Testis (tissue), 3 donors: Measurements from ENCODE around the gene CAMKMT. TPM values are rescaled to one million over a fixed set of nuclear protein-coding genes. Genes with fewer than 3 reads are reported as not detected.

ENCODE experiments used
- DNase-seq: peaks from one replicate; pipeline ENCODE4 v3.0.0-alpha.2; 2019
- H3K27ac ChIP-seq, 2 donors: fragments of 200-600 bp; sonication (generic); one replicate each; pipeline ENCODE4 v1.5.1; 2019
- H3K27me3 ChIP-seq: fragments of 200-600 bp; sonication (generic); one replicate; pipeline ENCODE4 v1.5.1; 2019
- H3K36me3 ChIP-seq: fragments of 200-600 bp; sonication (generic); one replicate; pipeline ENCODE4 v1.5.1; 2017; ENCODE audit warnings: low read depth; ENCODE audit errors: missing control alignments
- H3K4me1 ChIP-seq: fragments of 200-600 bp; sonication (generic); one replicate; pipeline ENCODE4 v1.5.1; 2019
- H3K4me3 ChIP-seq, 2 donors: fragments of 200-600 bp; sonication (generic); one replicate each; pipeline ENCODE4 v1.5.1; 2017 to 2019
- H3K9me3 ChIP-seq: fragments of 200-600 bp; sonication (generic); one replicate; pipeline ENCODE4 v1.5.1; 2017
- POLR2A ChIP-seq: fragments of 450-650 bp; IDR thresholded peaks from one replicate; pipeline ENCODE4 v1.6.1; 2017; ENCODE audit warnings: antibody characterized with exemption, mild to moderate bottlenecking, moderate library complexity
- WGBS, 2 donors: methylation state at CpG; one replicate each; pipeline ENCODE4 v1.1.5; 2018; 5-methylcytosine and 5-hydroxymethylcytosine counted together
- intact Hi-C: fragments of 100-400 bp; cut with DNase I; formaldehyde crosslinking; loops from one replicate; pipeline ENCODE4 v1.15.1; 2023; ENCODE audit warnings: low total_unique reads
- polyA plus RNA-seq: library from polyadenylated mRNA; stranded (reverse); fragments of 350-450 nt; fragmentation: Illumina TruSeq; extraction: RNeasy Lipid Tissue Mini Kit (QIAGEN cat#74804); gene quantifications from one replicate; pipeline ENCODE4 v1.2.3, GENCODE V29; 2014; ENCODE audit warnings: low read depth, low replicate concordance; ENCODE audit not compliant: insufficient read depth
- total RNA-seq, 2 donors: library from RNA; depleted of rRNA; stranded (reverse); fragments of >200 nt; gene quantifications; one replicate each; pipeline ENCODE4 v1.2.3, GENCODE V29; 2016
- TF ChIP-seq, protein P1 (sequence below), 3 experiments: fragments of 450-650 bp in 2 of 3; fragments of 200-600 bp in 1 of 3; sonication (generic) in 1 of 3; IDR thresholded peaks; one replicate each; pipeline ENCODE4 v1.5.1; 2016 to 2019; ENCODE audit warnings: antibody characterized with exemption in 3 of 3, mild to moderate bottlenecking in 2 of 3, moderate library complexity in 1 of 3

The CAMKMT gene
- total and polyA plus RNA-seq, 3 donors from 2014 or later: 15.9 to 21.2 (median 18.5) TPM

DNA sequence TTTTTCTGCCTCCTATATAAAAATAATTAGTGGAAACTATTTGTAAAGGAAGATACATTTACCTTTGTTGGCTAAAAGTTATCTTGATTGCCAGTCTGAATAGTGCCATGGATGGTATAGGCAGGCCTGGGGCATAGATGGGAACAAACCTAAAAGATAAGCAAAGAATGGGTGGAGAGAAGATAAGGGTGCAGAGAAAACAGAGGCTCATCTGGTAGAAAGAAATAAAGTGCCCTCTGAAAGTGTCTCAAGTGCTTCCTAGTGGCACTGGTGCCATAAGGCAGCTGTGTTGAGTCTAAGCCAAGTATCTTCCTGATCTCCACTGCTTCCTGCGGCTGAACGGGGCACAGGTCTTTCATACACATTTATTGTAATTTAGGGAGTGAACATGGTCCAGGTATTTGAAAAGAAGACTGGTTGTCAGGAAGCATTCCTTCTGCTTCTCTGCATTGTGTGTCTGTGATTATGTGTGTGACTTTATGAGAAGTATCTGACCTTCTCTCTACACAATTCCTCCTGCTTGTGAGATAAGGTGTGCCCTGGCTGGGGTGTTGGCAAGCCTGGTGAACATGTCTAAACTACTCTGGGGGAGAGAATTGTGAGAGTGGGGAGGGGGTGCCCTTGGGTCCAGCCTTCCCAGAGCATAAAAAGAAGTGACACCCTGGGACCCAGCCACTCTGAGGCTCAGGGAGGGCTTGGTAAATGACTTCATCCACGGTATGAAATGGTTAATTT, 280.5 kb downstream of the CAMKMT start:
- no peaks in the 10 kb centered on the region for H3K36me3 ChIP-seq
- no peak overlapping the region for H3K4me3 ChIP-seq
- H3K9me3 ChIP-seq: no peaks in the 10 kb centered on the region
- DNase-seq: no peak
- WGBS, 2 donors: 72% methylated on average over 3 of the region's 3 CpGs
- H3K4me1 ChIP-seq: peaks cover 3% of the 10 kb centered on the region
- H3K27me3 ChIP-seq: no peaks in the 10 kb centered on the region
- intact Hi-C loops: no loop called here
- no peak overlapping the region for H3K27ac ChIP-seq
- TF ChIP-seq, protein P1, sequence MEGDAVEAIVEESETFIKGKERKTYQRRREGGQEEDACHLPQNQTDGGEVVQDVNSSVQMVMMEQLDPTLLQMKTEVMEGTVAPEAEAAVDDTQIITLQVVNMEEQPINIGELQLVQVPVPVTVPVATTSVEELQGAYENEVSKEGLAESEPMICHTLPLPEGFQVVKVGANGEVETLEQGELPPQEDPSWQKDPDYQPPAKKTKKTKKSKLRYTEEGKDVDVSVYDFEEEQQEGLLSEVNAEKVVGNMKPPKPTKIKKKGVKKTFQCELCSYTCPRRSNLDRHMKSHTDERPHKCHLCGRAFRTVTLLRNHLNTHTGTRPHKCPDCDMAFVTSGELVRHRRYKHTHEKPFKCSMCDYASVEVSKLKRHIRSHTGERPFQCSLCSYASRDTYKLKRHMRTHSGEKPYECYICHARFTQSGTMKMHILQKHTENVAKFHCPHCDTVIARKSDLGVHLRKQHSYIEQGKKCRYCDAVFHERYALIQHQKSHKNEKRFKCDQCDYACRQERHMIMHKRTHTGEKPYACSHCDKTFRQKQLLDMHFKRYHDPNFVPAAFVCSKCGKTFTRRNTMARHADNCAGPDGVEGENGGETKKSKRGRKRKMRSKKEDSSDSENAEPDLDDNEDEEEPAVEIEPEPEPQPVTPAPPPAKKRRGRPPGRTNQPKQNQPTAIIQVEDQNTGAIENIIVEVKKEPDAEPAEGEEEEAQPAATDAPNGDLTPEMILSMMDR (IDR thresholded peaks at IDR 0.05): no peak
- no peak for TF ChIP-seq POLR2A

DNA sequence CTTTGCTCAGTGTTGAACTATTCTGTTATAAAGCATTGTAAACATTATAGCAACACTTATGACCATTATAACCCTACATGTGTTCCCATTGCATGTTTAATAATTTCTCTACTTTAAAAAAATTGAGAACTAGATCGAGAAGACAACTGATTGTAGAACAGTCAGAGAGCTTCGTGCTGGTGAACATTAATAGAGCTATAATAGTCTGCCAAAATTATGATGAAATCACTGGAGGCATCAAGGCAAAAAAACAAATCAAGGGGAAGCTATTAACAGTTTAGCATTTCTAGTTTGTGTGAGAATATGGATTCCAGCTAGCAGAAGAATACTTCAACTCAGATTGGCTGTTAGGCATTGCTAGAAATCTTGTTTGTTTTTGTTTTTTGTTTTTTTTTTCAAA, 284.2 kb downstream of the CAMKMT start:
- H3K36me3 ChIP-seq: no peaks in the 10 kb centered on the region
- H3K4me1 ChIP-seq: no peaks in the 10 kb centered on the region
- no peak overlapping the region for H3K27ac ChIP-seq
- no peak for DNase-seq
- TF ChIP-seq POLR2A: no peak
- TF ChIP-seq, protein P1 (IDR thresholded peaks at IDR 0.05): no peak
- H3K9me3 ChIP-seq: no peaks in the 10 kb centered on the region
- H3K4me3 ChIP-seq: no peak overlapping the region
- H3K27me3 ChIP-seq: no peaks in the 10 kb centered on the region
- WGBS, 2 donors: 84 to 92% methylated on average over 2 of the region's 2 CpGs
- intact Hi-C loops: no loop called here

GRCh38 chr2:44649381-44649780, 287.6 kb downstream of the CAMKMT start:
- DNase-seq: no peak
- no peaks in the 10 kb centered on the region for H3K9me3 ChIP-seq
- no peak overlapping the region for H3K4me3 ChIP-seq
- intact Hi-C loops: no loop called here
- no peak for TF ChIP-seq POLR2A
- TF ChIP-seq, protein P1 (IDR thresholded peaks at IDR 0.05): no peak
- H3K36me3 ChIP-seq: no peaks in the 10 kb centered on the region
- H3K4me1 ChIP-seq: no peaks in the 10 kb centered on the region
- H3K27ac ChIP-seq: no peak overlapping the region
- 63 to 64% methylated on average over 2 of the region's 2 CpGs for WGBS, 2 donors
- H3K27me3 ChIP-seq: no peaks in the 10 kb centered on the region

DNA sequence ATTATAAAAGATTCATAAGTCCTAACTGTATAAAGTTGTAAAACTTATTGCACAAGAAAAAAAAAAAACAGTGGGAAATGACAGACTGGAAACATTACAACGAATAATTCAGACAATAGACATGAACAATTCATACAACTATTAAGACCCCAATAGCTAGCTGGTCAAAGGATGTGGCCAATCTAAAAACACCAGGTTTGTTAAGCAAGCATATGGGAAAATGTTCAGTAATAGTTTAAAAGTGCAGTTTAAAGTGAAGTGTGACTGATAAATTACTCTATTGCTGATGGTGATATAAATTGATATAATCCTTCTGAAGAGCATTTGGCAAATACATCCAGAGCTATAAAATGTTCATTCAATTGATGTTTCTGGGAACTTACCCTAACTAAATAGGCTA, 289.0 kb downstream of the CAMKMT start:
- H3K36me3 ChIP-seq: no peaks in the 10 kb centered on the region
- 84 to 90% methylated on average over 1 of the region's 1 CpG for WGBS, 2 donors
- no peaks in the 10 kb centered on the region for H3K4me1 ChIP-seq
- no peaks in the 10 kb centered on the region for H3K9me3 ChIP-seq
- intact Hi-C loops: no loop called here
- H3K27me3 ChIP-seq: no peaks in the 10 kb centered on the region
- no peak for DNase-seq
- H3K4me3 ChIP-seq: no peak overlapping the region
- no peak for TF ChIP-seq POLR2A
- TF ChIP-seq, protein P1 (IDR thresholded peaks at IDR 0.05): no peak
- no peak overlapping the region for H3K27ac ChIP-seq

GRCh38 chr2:44651974-44652373, 290.2 kb downstream of the CAMKMT start:
- Histone ChIP-seq H3K4me3 (no peak overlapping the region), H3K4me1 (no peaks in the 10 kb centered on the region), H3K9me3 (no peaks in the 10 kb centered on the region), H3K27me3 (no peaks in the 10 kb centered on the region), H3K36me3 (no peaks in the 10 kb centered on the region), H3K27ac (no peak overlapping the region)
- 100% methylated on average over 1 of the region's 1 CpG for WGBS, 2 donors
- intact Hi-C loops: no loop called here
- TF ChIP-seq, protein P1 (IDR thresholded peaks at IDR 0.05): no peak
- TF ChIP-seq POLR2A: no peak
- no peak for DNase-seq
